GM10266 (cell line): Measurements from ENCODE around the gene OXNAD1.
A peak's percentile ranks its signal among the peaks of the same experiment; 100 is the strongest.

Experiments
- DNase-seq: peaks from one replicate; pipeline ENCODE4 v3.0.0; 2012; ENCODE audit errors: extremely low spot score
- TF ChIP-seq, protein P1 (sequence below): IDR thresholded peaks from 2 replicates; pipeline ENCODE4 v1.5.1; 2012; ENCODE audit warnings: mild to moderate bottlenecking, low read depth; ENCODE audit not compliant: control insufficient read depth, insufficient read depth; ENCODE audit errors: missing control alignments

The OXNAD1 gene

DNA sequence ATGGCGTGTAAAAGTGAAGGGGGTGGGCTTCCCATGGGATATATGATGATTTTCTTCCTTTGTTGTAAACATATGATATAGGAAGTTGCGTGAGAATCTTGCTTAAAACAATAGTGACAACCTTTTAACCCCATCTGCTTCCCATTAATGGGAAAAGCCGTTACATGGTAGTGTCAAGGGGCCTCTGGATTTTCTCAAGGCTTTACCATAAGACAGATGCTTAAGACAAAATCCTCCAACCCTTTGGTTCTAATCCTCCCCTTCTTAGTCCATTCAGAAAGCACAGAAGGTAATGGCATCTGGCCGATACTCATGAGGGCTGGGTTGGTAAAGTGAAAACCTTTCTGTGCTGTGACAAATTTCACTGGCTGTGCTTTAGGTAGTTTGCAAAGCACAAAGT lies 25.2 kb upstream of the OXNAD1 start:
- no peak for DNase-seq

DNA sequence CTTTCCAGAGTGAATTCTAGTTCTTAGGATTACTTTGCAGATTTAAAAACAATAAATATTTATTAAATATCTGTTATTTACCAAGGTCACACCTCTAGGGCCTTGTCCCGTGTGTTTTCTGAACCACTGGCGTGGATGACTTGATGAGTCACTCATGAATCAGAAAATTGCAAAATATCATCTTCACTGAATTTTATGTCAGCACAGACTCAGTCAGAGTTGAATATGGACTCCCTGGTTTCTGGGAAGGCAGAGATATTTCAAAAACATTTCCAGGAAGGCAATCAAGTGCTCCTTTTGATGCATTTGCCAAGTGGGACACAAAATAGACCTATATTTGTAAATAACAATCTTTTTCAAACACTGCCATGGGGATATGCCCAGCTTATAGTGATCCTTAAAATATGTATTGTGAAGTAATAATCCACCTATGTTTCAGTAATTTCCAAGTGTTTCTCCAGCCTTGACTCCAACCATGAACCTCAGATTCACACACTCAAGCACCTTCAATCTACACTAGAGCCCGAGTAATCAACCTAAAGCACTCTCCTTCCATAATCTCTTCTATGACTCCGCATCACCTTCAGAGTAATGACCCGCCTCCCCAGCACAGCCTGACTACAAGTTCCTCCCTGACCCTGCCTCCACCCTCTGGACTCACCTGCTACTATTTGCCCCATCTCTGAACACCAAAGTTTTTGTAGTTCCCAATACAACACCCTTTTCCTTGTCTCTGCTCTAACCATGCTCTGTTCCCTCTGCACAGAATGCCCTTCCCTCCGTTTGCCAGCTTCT lies 24.6 kb upstream of the OXNAD1 start:
- TF ChIP-seq, protein P1, sequence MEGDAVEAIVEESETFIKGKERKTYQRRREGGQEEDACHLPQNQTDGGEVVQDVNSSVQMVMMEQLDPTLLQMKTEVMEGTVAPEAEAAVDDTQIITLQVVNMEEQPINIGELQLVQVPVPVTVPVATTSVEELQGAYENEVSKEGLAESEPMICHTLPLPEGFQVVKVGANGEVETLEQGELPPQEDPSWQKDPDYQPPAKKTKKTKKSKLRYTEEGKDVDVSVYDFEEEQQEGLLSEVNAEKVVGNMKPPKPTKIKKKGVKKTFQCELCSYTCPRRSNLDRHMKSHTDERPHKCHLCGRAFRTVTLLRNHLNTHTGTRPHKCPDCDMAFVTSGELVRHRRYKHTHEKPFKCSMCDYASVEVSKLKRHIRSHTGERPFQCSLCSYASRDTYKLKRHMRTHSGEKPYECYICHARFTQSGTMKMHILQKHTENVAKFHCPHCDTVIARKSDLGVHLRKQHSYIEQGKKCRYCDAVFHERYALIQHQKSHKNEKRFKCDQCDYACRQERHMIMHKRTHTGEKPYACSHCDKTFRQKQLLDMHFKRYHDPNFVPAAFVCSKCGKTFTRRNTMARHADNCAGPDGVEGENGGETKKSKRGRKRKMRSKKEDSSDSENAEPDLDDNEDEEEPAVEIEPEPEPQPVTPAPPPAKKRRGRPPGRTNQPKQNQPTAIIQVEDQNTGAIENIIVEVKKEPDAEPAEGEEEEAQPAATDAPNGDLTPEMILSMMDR, result no peak
- DNase-seq, result no peak

More for the DNA sequence above, 25.2 kb upstream of the OXNAD1 start:
- TF ChIP-seq, protein P1, result no peak

DNA sequence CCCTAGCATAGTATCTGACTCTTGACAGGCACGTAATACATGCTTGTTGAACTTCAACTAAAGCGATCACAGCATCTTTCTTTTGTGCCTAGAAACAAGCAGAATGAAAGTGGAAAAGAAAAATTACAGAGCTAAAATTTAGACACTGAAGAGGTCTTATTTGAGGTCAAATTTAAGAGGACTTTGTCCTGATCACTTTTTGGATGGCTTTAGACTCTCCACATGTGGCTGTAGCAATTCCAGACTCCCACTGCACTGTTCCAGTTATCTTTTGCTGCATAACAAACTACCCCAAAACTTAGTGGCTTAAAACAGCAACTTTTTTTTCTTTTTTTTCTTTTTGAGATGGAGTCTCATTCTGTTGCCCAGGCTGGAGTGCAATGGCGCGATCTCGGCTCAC lies 23.8 kb upstream of the OXNAD1 start:
- TF ChIP-seq, protein P1, result no peak
- no peak for DNase-seq

DNA sequence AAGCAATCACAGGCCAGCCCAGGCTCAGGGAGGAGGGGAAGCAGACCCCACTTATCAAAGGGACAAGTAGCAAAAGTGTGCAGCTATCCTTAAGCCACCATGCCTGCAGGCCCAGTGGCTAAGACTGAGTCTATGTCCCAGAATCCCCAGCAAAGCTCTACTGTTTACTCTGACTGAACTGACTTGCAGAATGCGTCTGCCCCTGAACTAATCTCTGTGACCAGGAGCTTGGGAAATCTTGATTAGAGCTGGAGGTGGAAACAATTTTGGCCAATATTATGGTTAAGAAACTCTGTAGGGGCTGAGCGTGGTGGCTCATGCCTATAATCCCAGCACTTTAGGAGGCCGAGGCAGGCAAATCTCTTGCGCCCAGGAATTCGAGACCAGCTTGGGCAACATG lies 22.8 kb upstream of the OXNAD1 start:
- TF ChIP-seq, protein P1, result no peak
- no peak for DNase-seq

DNA sequence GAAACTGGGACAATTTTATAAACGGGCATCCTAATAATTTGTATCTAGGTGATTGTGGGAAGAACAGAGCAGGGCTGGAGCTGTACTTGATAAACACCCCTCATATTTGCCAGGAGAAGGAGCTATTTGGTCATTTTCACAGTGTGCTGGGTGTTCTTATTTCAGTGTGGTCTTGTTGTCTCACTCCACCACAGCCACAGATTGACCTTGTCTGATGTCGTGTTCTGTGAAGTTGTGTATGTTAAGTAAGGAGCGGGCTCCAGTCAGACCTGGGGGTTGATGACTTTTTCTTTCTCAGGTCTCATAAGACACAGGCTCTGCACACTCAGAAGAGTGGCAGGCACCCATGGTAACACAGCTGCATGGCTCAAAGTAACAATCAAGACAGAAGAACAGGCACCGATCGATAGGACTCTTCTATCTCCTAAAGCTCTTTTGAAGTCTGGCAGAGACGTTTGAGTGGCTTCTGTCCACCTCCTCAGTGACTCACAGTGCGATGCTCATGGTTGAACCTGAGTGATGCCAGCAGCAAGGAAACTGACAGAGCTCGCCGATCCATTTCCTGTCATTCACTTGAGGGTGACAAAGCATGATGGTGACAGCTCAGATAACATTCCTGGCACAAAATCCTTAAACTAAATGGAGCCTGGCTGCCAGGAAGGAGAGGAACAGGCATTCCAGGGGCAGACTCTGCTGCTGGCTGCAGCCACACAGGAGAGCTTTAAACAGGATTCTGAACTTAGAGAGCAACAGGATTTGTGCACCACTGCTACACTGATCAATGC lies 21.1 kb upstream of the OXNAD1 start:
- no peak for DNase-seq
- TF ChIP-seq, protein P1, result no peak

DNA sequence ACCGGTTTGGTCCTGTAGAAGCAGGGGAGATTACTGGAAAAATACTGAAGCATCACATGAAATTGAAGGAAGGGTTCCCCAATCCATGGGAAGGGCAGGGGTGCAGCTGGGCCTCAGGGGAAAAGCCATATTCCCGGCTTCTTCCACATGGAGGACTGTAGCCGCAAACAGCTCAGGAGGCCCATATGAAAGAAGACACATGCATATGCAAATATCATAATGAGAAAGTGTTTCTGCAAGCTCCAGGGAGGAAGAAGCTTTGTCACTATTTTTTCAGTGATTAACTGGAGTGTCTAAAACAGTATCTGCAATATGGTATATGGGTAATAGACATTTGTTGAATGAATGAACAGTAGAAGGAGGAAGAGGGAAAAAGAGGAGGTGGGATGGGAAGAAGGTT lies 19.4 kb upstream of the OXNAD1 start:
- DNase-seq, result no peak
- TF ChIP-seq, protein P1, result no peak

DNA sequence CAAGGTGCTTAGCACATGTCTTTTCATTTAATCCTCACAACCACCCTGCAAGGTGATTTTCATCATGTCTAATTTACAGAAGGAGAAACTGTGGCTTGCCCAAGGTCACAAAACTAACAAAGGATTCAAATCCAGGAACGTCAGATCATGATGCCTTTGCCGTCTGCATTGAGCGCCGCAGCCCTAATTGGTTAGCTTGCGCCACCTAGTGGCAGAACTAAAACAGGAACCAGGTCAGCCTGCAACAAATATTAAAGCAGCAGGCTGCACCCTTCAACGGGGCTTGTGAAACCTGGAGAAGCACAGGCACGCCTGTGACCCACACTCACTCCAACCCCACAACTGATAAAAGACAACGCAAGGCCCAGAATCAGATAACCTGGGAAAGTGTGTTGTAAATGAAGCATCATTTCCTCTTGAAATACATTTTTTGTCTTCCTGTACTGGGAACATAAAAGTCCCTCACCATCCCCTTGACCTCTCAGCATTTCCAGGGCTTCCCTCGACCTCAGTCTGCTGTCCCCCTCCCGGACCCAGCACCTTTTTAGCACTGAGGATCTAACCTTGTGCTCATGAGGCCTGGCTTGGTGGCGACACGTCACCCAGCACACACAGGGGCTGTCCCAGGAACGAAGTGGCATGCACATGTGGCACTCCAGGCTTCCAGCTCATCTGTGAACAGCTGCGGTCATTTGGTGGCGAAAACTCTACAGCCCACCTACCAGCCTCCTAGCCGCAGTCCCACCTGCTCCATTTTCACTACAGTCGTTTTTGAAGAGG lies 17.5 kb upstream of the OXNAD1 start:
- peak; percentile 71 for DNase-seq
- TF ChIP-seq, protein P1, result peak; percentile 91
